Upper lobe of left lung (tissue), 6 donors: ENCODE results near the gene BMX. TPM values are rescaled to one million over a fixed set of nuclear protein-coding genes. Genes with fewer than 3 reads are reported as not detected.

Source experiments
- ATAC-seq, 2 donors: fragments of 200-7000 bp; cut with Tn5 transposase; one replicate each; pipeline ENCODE4 v1.9.1; 2022; ENCODE audit warnings: mild to moderate bottlenecking in 2 of 2, moderate library complexity in 2 of 2; ENCODE audit not compliant: low FRiP score in 2 of 2
- DNase-seq, 2 donors: peaks; one replicate each; pipeline ENCODE4 v3.0.0-alpha.2; 2019 to 2020
- H3K27ac ChIP-seq, 4 donors: fragments of 200-600 bp; sonication (generic); one replicate each; pipeline ENCODE4 v1.5.1; 2016 to 2019
- H3K27me3 ChIP-seq, 4 donors: fragments of 200-600 bp; sonication (generic); one replicate each; pipeline ENCODE4 v1.5.1; 2017 to 2019
- H3K36me3 ChIP-seq, 4 donors: fragments of 200-600 bp; sonication (generic); one replicate each; pipeline ENCODE4 v1.5.1; 2016 to 2019
- H3K4me1 ChIP-seq, 4 donors: fragments of 200-600 bp; sonication (generic); one replicate each; pipeline ENCODE4 v1.5.1; 2018 to 2019
- H3K4me3 ChIP-seq, 4 donors: fragments of 200-600 bp; sonication (generic); one replicate each; pipeline ENCODE4 v1.5.1; 2017 to 2019; ENCODE audit warnings: mild to moderate bottlenecking in 2 of 4, moderate library complexity in 1 of 4
- H3K9me3 ChIP-seq, 4 donors: fragments of 200-600 bp; sonication (generic); one replicate each; pipeline ENCODE4 v1.5.1; 2018 to 2019
- EP300 ChIP-seq, 4 donors: sonication (generic); formaldehyde crosslinking; IDR thresholded peaks; one replicate each; pipeline ENCODE4 v1.5.1; 2017; ENCODE audit warnings: antibody characterized with exemption in 4 of 4, control low read depth in 2 of 4
- POLR2A ChIP-seq, 4 donors: fragments of 450-650 bp; IDR thresholded peaks; one replicate each; pipeline ENCODE4 v1.5.1; 2016 to 2017; ENCODE audit warnings: antibody characterized with exemption in 4 of 4, mild to moderate bottlenecking in 2 of 4
- POLR2AphosphoS5 ChIP-seq, 2 donors: sonication (generic); formaldehyde crosslinking; IDR thresholded peaks; one replicate each; pipeline ENCODE4 v1.5.1; 2017; ENCODE audit warnings: antibody characterized with exemption in 2 of 2
- WGBS, 2 donors: methylation state at CpG; one replicate each; pipeline ENCODE4 v1.1.5; 2017 to 2018; 5-methylcytosine and 5-hydroxymethylcytosine counted together
- total RNA-seq, 6 donors: library from RNA; depleted of rRNA in 4 of 6; stranded (reverse); fragments of >200 nt in 4 of 6; gene quantifications; one replicate each; pipeline versions ENCODE4 v1.1.0 to v1.2.1, GENCODE V29; 2016 to 2021
- TF ChIP-seq, protein P1 (sequence below), 6 experiments: fragments of 450-650 bp in 4 of 6; fragments of 200-600 bp in 2 of 6; sonication (generic) in 2 of 6; IDR thresholded peaks; one replicate each; pipeline ENCODE4 v1.5.1; 2016 to 2019; ENCODE audit warnings: antibody characterized with exemption in 6 of 6
- donor health status: DM: no; HTN: no; CAD: no; lungs with moderate emphysema.
- donor health status: DM: no; HTN: yes; CAD: no; lungs with severe emphysema.

BMX gene
- total RNA-seq, 6 donors from 2014 or later, result 1.3 to 4.2 (median 3.6) TPM; not detected in 2

DNA sequence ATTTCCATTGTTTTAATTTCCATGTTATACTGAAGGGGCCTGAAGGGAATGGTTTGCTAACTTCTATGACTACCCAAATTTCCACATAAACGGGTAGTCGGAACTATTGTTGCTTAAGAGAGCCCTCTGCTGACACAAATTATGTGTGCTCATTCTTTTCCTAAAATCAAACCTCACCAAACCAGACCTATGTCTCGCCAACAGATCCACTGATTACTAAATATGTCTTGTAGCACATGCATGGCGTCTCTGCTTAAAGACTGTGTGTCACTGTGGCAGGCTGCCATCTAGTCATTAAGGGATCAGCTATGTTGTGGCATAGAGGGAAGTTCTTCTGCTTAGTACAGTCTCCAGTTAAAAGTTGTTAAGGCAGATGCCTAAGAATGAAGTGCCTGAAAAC lies 32.6 kb upstream of the BMX start:
- ATAC-seq (peak; percentile 69 to 84), DNase-seq (peak in 1 of 2 donors; percentile 26)
- WGBS, 2 donors, result 15 to 27% methylated on average over 4 of the region's 4 CpGs
- no peaks in the 10 kb centered on the region for H3K27me3 ChIP-seq
- H3K9me3 ChIP-seq, result no peaks in the 10 kb centered on the region
- H3K36me3 ChIP-seq, result no peaks in the 10 kb centered on the region
- H3K4me3 ChIP-seq, result no peak overlapping the region
- no peak for TF ChIP-seq POLR2A (IDR thresholded peaks at IDR 0.05)
- TF ChIP-seq EP300 (IDR thresholded peaks at IDR 0.05), result no peak
- TF ChIP-seq, protein P1, sequence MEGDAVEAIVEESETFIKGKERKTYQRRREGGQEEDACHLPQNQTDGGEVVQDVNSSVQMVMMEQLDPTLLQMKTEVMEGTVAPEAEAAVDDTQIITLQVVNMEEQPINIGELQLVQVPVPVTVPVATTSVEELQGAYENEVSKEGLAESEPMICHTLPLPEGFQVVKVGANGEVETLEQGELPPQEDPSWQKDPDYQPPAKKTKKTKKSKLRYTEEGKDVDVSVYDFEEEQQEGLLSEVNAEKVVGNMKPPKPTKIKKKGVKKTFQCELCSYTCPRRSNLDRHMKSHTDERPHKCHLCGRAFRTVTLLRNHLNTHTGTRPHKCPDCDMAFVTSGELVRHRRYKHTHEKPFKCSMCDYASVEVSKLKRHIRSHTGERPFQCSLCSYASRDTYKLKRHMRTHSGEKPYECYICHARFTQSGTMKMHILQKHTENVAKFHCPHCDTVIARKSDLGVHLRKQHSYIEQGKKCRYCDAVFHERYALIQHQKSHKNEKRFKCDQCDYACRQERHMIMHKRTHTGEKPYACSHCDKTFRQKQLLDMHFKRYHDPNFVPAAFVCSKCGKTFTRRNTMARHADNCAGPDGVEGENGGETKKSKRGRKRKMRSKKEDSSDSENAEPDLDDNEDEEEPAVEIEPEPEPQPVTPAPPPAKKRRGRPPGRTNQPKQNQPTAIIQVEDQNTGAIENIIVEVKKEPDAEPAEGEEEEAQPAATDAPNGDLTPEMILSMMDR (IDR thresholded peaks at IDR 0.05), result peak in 5 of 6 experiments; percentile 13 to 60 (median 32)
- no peak overlapping the region for H3K27ac ChIP-seq
- H3K4me1 ChIP-seq, result peaks cover 0 to 3% (median 0%) of the 10 kb centered on the region in 4 donors

DNA sequence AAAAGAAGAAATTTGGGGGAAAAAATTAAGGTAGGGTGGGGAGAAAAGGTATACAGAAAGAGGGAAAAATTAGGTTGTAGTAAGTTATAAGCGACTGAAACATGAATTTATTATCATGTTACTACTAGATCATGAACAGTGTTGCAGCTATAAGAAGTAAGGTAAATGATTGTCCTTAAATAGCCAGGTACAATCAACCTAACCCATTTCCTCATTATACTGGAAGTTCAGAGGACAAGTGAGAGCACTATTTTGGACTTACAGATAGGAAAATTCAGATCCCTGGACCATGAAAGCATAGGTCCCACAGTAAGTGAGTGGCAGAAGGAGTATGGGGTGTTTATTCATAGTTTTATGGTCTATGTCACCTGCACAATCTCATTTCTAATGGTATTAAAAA lies 31.0 kb upstream of the BMX start:
- no peaks in the 10 kb centered on the region for H3K9me3 ChIP-seq
- ATAC-seq, result no peak
- 80 to 92% methylated on average over 1 of the region's 1 CpG for WGBS, 2 donors
- no peak for DNase-seq
- no peak overlapping the region for H3K4me3 ChIP-seq
- peaks cover 0 to 4% (median 2%) of the 10 kb centered on the region in 4 donors for H3K4me1 ChIP-seq
- TF ChIP-seq EP300 (IDR thresholded peaks at IDR 0.05) (no peak), POLR2A (IDR thresholded peaks at IDR 0.05) (no peak), POLR2AphosphoS5 (IDR thresholded peaks at IDR 0.05) (no peak)
- TF ChIP-seq, protein P1 (IDR thresholded peaks at IDR 0.05), result no peak
- H3K27ac ChIP-seq, result no peak overlapping the region
- H3K36me3 ChIP-seq, result no peaks in the 10 kb centered on the region
- H3K27me3 ChIP-seq, result no peaks in the 10 kb centered on the region

DNA sequence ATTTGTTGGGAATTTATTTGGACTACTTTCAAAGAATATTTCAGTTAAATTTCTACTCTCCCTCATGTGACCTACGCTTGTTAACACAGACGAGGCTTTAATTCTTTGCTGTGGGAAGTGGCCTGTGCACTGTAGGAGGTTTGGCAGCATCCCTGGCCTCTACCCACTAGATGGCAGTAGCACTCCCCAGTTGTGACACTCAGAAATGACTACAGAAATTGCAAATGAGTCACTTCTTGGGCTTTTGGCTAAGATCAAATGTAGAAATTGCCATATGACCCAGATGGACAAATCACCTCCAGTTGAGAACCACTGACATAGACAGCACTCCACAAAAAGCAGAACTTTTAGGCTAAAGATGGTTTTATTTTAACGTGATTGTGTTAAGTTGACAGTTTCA lies 29.6 kb upstream of the BMX start:
- H3K4me3 ChIP-seq, result no peak overlapping the region
- no peak for TF ChIP-seq EP300 (IDR thresholded peaks at IDR 0.05)
- TF ChIP-seq, protein P1 (IDR thresholded peaks at IDR 0.05), result peak; percentile 42 to 80 (median 66)
- no peaks in the 10 kb centered on the region for H3K36me3 ChIP-seq
- peak in 1 of 2 donors; percentile 73 for DNase-seq
- 18 to 40% methylated on average over 1 to 3 of the region's 3 CpGs for WGBS, 2 donors
- H3K4me1 ChIP-seq, result peaks cover 0 to 4% (median 0%) of the 10 kb centered on the region in 4 donors
- H3K27ac ChIP-seq, result no peak overlapping the region
- ATAC-seq, result peak; percentile 79 to 85
- H3K27me3 ChIP-seq, result no peaks in the 10 kb centered on the region
- no peaks in the 10 kb centered on the region for H3K9me3 ChIP-seq

DNA sequence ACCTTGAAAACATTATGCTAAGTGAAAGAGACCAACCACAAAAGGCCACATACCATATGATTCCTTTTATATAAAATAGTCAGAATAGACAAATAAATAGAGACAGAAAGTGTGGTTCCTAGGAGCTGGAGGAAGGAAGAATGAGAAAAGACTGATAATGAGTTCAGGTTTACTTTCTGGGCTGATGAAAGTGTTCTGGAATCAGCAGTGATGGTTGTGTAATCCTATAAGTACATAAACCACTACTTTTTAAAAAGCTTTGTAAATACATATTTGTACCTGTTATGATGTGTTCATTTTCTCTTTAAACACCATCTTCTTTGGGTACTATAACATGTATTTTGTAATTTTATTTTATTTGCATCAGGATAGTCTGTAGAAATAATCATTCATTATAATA lies 28.1 kb upstream of the BMX start:
- H3K4me1 ChIP-seq, result peaks cover 0 to 4% (median 0%) of the 10 kb centered on the region in 4 donors
- no peaks in the 10 kb centered on the region for H3K36me3 ChIP-seq
- no peak overlapping the region for H3K4me3 ChIP-seq
- TF ChIP-seq, protein P1 (IDR thresholded peaks at IDR 0.05), result no peak
- TF ChIP-seq EP300 (IDR thresholded peaks at IDR 0.05), result no peak
- no peak for TF ChIP-seq POLR2A (IDR thresholded peaks at IDR 0.05)
- no peak for TF ChIP-seq POLR2AphosphoS5 (IDR thresholded peaks at IDR 0.05)
- no peak overlapping the region for H3K27ac ChIP-seq
- no peaks in the 10 kb centered on the region for H3K9me3 ChIP-seq
- H3K27me3 ChIP-seq, result no peaks in the 10 kb centered on the region
- no peak for DNase-seq
- no peak for ATAC-seq

DNA sequence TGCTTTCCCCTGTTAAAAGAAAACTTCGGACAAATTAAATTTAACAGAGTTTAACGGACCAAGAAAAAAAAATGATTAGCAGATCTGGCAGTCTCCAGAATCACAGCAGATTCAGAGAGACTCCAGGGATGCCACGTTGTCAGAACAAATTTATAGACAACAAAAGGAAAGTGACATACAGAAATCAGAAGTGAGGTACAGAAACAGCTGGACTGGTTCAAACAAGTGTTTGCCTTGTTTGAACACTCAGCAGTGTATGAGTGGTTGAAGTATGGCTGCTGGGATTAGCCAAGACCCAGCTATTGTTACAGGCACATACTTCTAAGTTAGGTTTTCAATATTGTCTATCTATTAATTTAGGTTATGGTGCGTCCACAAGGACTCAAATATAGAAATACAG lies 26.6 kb upstream of the BMX start:
- Histone ChIP-seq H3K36me3 (no peaks in the 10 kb centered on the region), H3K4me1 (peaks cover 0 to 4% (median 0%) of the 10 kb centered on the region in 4 donors), H3K27me3 (no peaks in the 10 kb centered on the region), H3K4me3 (no peak overlapping the region), H3K27ac (no peak overlapping the region), H3K9me3 (no peaks in the 10 kb centered on the region)
- no peak for TF ChIP-seq EP300 (IDR thresholded peaks at IDR 0.05)
- no peak for TF ChIP-seq POLR2AphosphoS5 (IDR thresholded peaks at IDR 0.05)
- TF ChIP-seq, protein P1 (IDR thresholded peaks at IDR 0.05), result no peak
- no peak for TF ChIP-seq POLR2A (IDR thresholded peaks at IDR 0.05)
- ATAC-seq (no peak), DNase-seq (no peak)
- WGBS, 2 donors, result 67 to 73% methylated on average over 4 of the region's 4 CpGs
